ENCODE results near the gene POLK.

DNA sequence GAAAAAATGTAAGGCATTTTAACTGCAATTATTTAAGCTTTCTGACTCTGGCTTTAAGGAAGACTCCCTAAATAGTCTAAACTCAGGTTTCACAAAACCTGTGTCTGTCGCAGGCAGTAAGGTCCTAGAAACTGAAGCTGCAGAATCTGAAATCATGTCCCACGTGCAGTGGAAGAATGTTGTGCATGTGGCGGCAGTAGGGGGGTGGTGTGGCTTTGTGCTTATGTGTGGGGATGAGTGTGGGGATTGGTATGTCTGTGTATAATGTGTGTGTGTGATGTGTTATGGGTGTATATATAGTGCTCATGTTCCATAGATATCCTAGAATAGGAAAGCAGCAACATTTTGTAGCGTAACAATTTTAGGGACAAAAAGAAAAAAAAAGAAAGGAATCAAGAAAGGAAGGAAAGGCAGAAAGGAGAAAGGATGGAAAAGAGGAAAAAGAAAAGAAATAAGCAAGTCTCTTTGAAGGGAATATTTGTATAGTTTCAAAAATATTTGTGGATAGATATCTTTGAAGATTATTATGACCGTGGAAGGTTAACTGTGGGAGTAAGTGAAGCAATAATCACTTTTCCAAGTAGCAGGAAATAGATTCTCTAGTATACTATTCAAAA, 106.2 kb downstream of the POLK start:
- TF ChIP-seq, protein P1, sequence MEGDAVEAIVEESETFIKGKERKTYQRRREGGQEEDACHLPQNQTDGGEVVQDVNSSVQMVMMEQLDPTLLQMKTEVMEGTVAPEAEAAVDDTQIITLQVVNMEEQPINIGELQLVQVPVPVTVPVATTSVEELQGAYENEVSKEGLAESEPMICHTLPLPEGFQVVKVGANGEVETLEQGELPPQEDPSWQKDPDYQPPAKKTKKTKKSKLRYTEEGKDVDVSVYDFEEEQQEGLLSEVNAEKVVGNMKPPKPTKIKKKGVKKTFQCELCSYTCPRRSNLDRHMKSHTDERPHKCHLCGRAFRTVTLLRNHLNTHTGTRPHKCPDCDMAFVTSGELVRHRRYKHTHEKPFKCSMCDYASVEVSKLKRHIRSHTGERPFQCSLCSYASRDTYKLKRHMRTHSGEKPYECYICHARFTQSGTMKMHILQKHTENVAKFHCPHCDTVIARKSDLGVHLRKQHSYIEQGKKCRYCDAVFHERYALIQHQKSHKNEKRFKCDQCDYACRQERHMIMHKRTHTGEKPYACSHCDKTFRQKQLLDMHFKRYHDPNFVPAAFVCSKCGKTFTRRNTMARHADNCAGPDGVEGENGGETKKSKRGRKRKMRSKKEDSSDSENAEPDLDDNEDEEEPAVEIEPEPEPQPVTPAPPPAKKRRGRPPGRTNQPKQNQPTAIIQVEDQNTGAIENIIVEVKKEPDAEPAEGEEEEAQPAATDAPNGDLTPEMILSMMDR (IDR thresholded peaks at IDR 0.05 in 4 of 5, conservative IDR thresholded peaks at IDR 0.05 in 1 of 5) = no peak
- no peak for TF ChIP-seq POLR2A (IDR thresholded peaks at IDR 0.05)

All from gastrocnemius medialis (tissue), 4 donors.